ENCODE data around the gene EHMT1. TPM values are rescaled to one million over a fixed set of nuclear protein-coding genes. Genes with fewer than 3 reads are reported as not detected.

Gene EHMT1
- total and polyA plus RNA-seq, 9 of the 15 experiments (the other 6 are each of a cell fraction or from before 2014, with no cell fraction given): 2.2 to 76.0 (median 36.4) TPM

- no peak for TF ChIP-seq MEF2D (tag; conservative IDR thresholded peaks at IDR 0.05; ENCODE audit: low read depth)
- TF ChIP-seq SMAD1 (IDR thresholded peaks at IDR 0.05; ENCODE audit: low read depth, low read length, partially characterized antibody): no peak
- no peak for TF ChIP-seq PRDM10 (IDR thresholded peaks at IDR 0.05; ENCODE audit: partially characterized antibody)
- peak; percentile 41; the same call in 1 of the 2 replicates for TF ChIP-seq CEBPB (tag; IDR thresholded peaks at IDR 0.05)
- TF ChIP-seq MCM5 (IDR thresholded peaks at IDR 0.05; ENCODE audit: low read depth): no peak
- TF ChIP-seq ZNF79 (CRISPR knock-in tag; IDR thresholded peaks at IDR 0.05; ENCODE audit: low read depth): no peak
- no peak for TF ChIP-seq ZNF644 (tag; IDR thresholded peaks at IDR 0.05; ENCODE audit: low read depth)
- no peak for TF ChIP-seq JUNB (CRISPR knock-in tag; conservative IDR thresholded peaks at IDR 0.05)
- no peak for TF ChIP-seq HNRNPLL (IDR thresholded peaks at IDR 0.05; ENCODE audit: low read depth, low read length, poor library complexity, severe bottlenecking)
- 0 out of 2 replicates have a peak, but pooled peaks have one; percentile 17 for TF ChIP-seq DPF2 (IDR thresholded peaks at IDR 0.05)
- no peak for TF ChIP-seq CBX5 (IDR thresholded peaks at IDR 0.05; ENCODE audit: borderline replicate concordance, low read depth)
- no peak for TF ChIP-seq CBX3 (IDR thresholded peaks at IDR 0.05; ENCODE audit: borderline replicate concordance in 1 of 2, low read length in 2 of 2)
- TF ChIP-seq ATF7 (IDR thresholded peaks at IDR 0.05): peak; percentile 47
- TF ChIP-seq BMI1 (IDR thresholded peaks at IDR 0.05; ENCODE audit: low read length): no peak
- no peak for TF ChIP-seq ZNF23 (CRISPR knock-in tag; IDR thresholded peaks at IDR 0.05)
- TF ChIP-seq U2AF1 (optimal IDR thresholded peaks at IDR 0.05; ENCODE audit: low read depth, low read length): no peak
- TF ChIP-seq HMGN3 (IDR thresholded peaks at IDR 0.05; ENCODE audit: borderline replicate concordance, extremely low read depth, insufficient read length, low read depth, low read length): no peak
- TF ChIP-seq SP1 (CRISPR knock-in tag; IDR thresholded peaks at IDR 0.05): no peak
Measured at GRCh38 chr9:137626464-137626863, 7.7 kb downstream of the EHMT1 start (continued).
